SHP77 (cell line): ENCODE results near the gene ELMOD3.
"Not testable (repeated sequence)": the region's sequence is repeated elsewhere in the genome, so short reads cannot be mapped to it uniquely, and the experiment has no call there.

Source experiments
- DNase-seq, 2 experiments: peaks; one replicate each; lab custom pipeline; 2025; lab: John Stamatoyannopoulos, UW

ELMOD3 gene

GRCh38 chr2:85354286-85355072 lies at the start of gene ELMOD3, which contains the start of gene RETSAT:
Gene ELMOD3 (plus strand): TSS chr2:85354769. CDS start chr2:85357199, 2,430 bp downstream.
Gene RETSAT (minus strand): TSS chr2:85354528. CDS start chr2:85354507, 21 bp downstream.
- DNase-seq: peak; percentile 97 to 98

GRCh38 chr2:85307527-85307897 lies 47.1 kb upstream of the ELMOD3 start:
- DNase-seq: no peak

GRCh38 chr2:85308201-85308600 lies 46.4 kb upstream of the ELMOD3 start:
- DNase-seq: no peak

- DNase-seq: peak; percentile 89 to 92
Observed at GRCh38 chr2:85308896-85309555, 45.5 kb upstream of the ELMOD3 start.

GRCh38 chr2:85309699-85310321 lies 44.8 kb upstream of the ELMOD3 start:
- DNase-seq: no peak

GRCh38 chr2:85310330-85310729 lies 44.2 kb upstream of the ELMOD3 start:
- no peak for DNase-seq

- no peak for DNase-seq
Observed at GRCh38 chr2:85312404-85312803, 42.2 kb upstream of the ELMOD3 start.

- no peak for DNase-seq
Observed at GRCh38 chr2:85314884-85315242, 39.7 kb upstream of the ELMOD3 start.

- not testable (repeated sequence) for DNase-seq
Observed at GRCh38 chr2:85315921-85316320, 38.6 kb upstream of the ELMOD3 start.

GRCh38 chr2:85318222-85319074 lies 36.1 kb upstream of the ELMOD3 start:
- no peak for DNase-seq

- no peak for DNase-seq
Observed at GRCh38 chr2:85319796-85320195, 34.8 kb upstream of the ELMOD3 start.

- DNase-seq: no peak
Observed at GRCh38 chr2:85323351-85323987, 31.1 kb upstream of the ELMOD3 start.

- not testable (repeated sequence) for DNase-seq
Observed at GRCh38 chr2:85323988-85324367, 30.6 kb upstream of the ELMOD3 start.

GRCh38 chr2:85324639-85325465 lies 29.7 kb upstream of the ELMOD3 start:
- DNase-seq: no peak

- no peak for DNase-seq
Observed at GRCh38 chr2:85325466-85325811, 29.1 kb upstream of the ELMOD3 start.

- DNase-seq: no peak
Observed at GRCh38 chr2:85326406-85327159, 28.0 kb upstream of the ELMOD3 start.

GRCh38 chr2:85327160-85327821 lies 27.3 kb upstream of the ELMOD3 start:
- no peak for DNase-seq

- peak; percentile 88 for DNase-seq
Observed at GRCh38 chr2:85327822-85328617, 26.5 kb upstream of the ELMOD3 start, which contains the start of gene TGOLN2. Gene TGOLN2 (minus strand): TSS chr2:85327989. CDS start chr2:85327962, 27 bp downstream.
